Measurements from ENCODE around the gene PLCG1. TPM values are rescaled to one million over a fixed set of nuclear protein-coding genes. Genes with fewer than 3 reads are reported as not detected.

PLCG1 gene
- 59.5 and 81.0 TPM in 2 replicates for total RNA-seq

GRCh38 chr20:41136680-41137613 is at the start of gene PLCG1:
PLCG1 (plus strand) TSS chr20:41137543; CDS start chr20:41137642, 99 bp downstream.

Small RNAs within 50 kb of the gene (small RNA-seq; reads per million reads assigned to genes)
- gene AL022394.1 (ENCODE audit: low replicate concordance), result not detected
- gene MIR6871 (ENCODE audit: low replicate concordance), result not detected

Other genes starting within 250 kb of the PLCG1 start
- gene TOP1, start 108.7 kb upstream of the PLCG1 start, total RNA-seq, result 19.5 and 27.6 TPM in 2 replicates
- 9.0 and 38.4 TPM in 2 replicates for gene ZHX3, start 180.2 kb downstream of the PLCG1 start, total RNA-seq
- gene LPIN3, start 203.3 kb downstream of the PLCG1 start, total RNA-seq, result 5.5 and 7.7 TPM in 2 replicates
- under 0.01 TPM in 1 of 2 replicates, not detected in the other for gene EMILIN3, start 229.3 kb downstream of the PLCG1 start, total RNA-seq

Data from placental pericyte (primary cell).